ENCODE measurements around the gene GASK1A. TPM values are rescaled to one million over a fixed set of nuclear protein-coding genes. Genes with fewer than 3 reads are reported as not detected.

Gene GASK1A
- total RNA-seq, 1 experiment from 2014 or later, result 1.4 TPM

DNA sequence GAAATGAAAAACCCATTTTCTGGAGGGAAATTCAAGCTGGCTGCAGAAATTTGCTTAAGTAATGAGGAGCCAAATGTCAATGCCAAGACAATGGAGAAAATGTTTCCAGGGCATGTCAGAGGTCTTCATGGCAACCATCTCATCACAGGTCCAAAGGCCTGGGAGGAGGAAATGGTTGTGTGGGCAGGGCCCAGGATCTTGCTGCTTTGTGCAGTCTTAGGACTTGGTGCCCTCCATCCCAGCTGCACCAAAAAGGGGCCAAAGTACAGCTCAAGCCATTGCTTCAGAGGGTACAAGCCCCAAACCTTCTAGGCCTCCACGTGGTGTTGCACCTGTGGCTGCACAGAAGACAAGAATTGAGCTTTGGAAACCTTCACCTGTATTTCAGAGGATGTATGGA is 67.5 kb downstream of the GASK1A start:
- Histone ChIP-seq H3K27ac (ENCODE audit: low read depth, low read length, poor library complexity, severe bottlenecking) (no peak overlapping the region), H3K4me1 (ENCODE audit: insufficient read depth, low read length, poor library complexity, severe bottlenecking) (no peaks in the 10 kb centered on the region), H3K9me3 (ENCODE audit: low read depth, low read length, poor library complexity, severe bottlenecking) (no peaks in the 10 kb centered on the region), H3K36me3 (ENCODE audit: insufficient read depth, low read length, poor library complexity, severe bottlenecking) (no peaks in the 10 kb centered on the region), H3K4me3 (ENCODE audit: low read depth, low read length, poor library complexity, severe bottlenecking) (no peak overlapping the region), H3K27me3 (replicated peaks; ENCODE audit: insufficient read depth, low read depth, low read length, poor library complexity) (no peaks in the 10 kb centered on the region)
- no peak for TF ChIP-seq EZH2 (IDR thresholded peaks at IDR 0.05; ENCODE audit: borderline replicate concordance, low read depth, low read length, poor library complexity, severe bottlenecking)
- TF ChIP-seq, protein P1, sequence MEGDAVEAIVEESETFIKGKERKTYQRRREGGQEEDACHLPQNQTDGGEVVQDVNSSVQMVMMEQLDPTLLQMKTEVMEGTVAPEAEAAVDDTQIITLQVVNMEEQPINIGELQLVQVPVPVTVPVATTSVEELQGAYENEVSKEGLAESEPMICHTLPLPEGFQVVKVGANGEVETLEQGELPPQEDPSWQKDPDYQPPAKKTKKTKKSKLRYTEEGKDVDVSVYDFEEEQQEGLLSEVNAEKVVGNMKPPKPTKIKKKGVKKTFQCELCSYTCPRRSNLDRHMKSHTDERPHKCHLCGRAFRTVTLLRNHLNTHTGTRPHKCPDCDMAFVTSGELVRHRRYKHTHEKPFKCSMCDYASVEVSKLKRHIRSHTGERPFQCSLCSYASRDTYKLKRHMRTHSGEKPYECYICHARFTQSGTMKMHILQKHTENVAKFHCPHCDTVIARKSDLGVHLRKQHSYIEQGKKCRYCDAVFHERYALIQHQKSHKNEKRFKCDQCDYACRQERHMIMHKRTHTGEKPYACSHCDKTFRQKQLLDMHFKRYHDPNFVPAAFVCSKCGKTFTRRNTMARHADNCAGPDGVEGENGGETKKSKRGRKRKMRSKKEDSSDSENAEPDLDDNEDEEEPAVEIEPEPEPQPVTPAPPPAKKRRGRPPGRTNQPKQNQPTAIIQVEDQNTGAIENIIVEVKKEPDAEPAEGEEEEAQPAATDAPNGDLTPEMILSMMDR (conservative IDR thresholded peaks at IDR 0.05; ENCODE audit: low read depth, low read length), result no peak
- BruUV-seq (replicated peaks), result no TSS peak
- intact Hi-C loops (cut with micrococcal nuclease; ENCODE audit: unreplicated experiment), result no loop called here
- no peak for DNase-seq (ENCODE audit: low spot score)
- ChIA-PET CTCF (no interaction called here), POLR2A (ENCODE audit: low non-redundant PET) (no interaction called here)

DNA sequence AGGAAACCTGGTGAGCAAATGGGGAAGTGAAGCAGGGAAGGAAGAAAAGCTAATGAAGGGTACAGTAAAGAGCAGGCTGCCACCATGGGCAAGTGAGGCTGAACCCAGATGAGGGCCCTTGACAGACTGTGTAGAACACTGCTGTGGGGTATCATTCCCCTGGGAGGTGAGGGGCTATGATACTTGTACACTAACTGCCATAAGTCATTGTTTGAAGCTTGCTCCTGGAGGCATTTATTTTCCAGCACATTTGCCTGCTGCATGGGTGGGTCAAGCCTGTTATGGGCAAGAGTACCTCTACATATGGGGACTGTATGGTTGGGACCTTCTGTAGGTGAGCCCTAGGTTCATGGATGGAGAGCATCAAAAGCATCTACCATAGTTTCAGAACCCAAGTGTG is 69.4 kb downstream of the GASK1A start:
- POLR2A ChIA-PET (ENCODE audit: low non-redundant PET), result no interaction called here
- TF ChIP-seq, protein P1 (conservative IDR thresholded peaks at IDR 0.05; ENCODE audit: low read depth, low read length), result no peak
- no peak for TF ChIP-seq EZH2 (IDR thresholded peaks at IDR 0.05; ENCODE audit: borderline replicate concordance, low read depth, low read length, poor library complexity, severe bottlenecking)
- CTCF ChIA-PET, result no interaction called here

DNA sequence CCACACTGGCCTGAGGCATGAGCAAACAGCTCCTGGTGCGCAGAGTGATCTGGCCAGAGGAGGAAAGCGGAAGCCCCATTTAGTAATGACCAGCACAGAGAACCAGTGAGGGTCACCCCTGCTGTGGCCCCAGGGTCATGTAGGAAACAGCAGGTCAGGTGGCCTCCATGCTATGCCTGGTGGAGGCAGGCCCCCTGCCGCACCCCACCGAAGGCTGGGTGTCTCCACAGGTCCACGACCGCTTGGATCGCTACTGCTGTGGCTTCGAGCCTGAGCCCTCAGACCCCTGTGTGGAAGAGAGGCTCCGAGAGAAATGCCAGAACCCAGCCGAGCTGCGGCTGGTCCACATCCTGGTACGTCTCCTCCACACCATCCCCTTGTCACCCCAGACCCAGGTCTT is 74.2 kb downstream of the GASK1A start:
- H3K27me3 ChIP-seq (replicated peaks; ENCODE audit: insufficient read depth, low read depth, low read length, poor library complexity), result no peaks in the 10 kb centered on the region
- TF ChIP-seq, protein P1 (conservative IDR thresholded peaks at IDR 0.05; ENCODE audit: low read depth, low read length), result no peak
- TF ChIP-seq EZH2 (IDR thresholded peaks at IDR 0.05; ENCODE audit: borderline replicate concordance, low read depth, low read length, poor library complexity, severe bottlenecking), result no peak
- intact Hi-C loops (cut with micrococcal nuclease; ENCODE audit: unreplicated experiment), result no loop called here
- no peaks in the 10 kb centered on the region for H3K9me3 ChIP-seq (ENCODE audit: low read depth, low read length, poor library complexity, severe bottlenecking)
- ChIA-PET CTCF (no interaction called here), POLR2A (ENCODE audit: low non-redundant PET) (no interaction called here)
- no peaks in the 10 kb centered on the region for H3K4me1 ChIP-seq (ENCODE audit: insufficient read depth, low read length, poor library complexity, severe bottlenecking)
- H3K36me3 ChIP-seq (ENCODE audit: insufficient read depth, low read length, poor library complexity, severe bottlenecking), result no peaks in the 10 kb centered on the region
- no peak overlapping the region for H3K4me3 ChIP-seq (ENCODE audit: low read depth, low read length, poor library complexity, severe bottlenecking)
- H3K27ac ChIP-seq (ENCODE audit: low read depth, low read length, poor library complexity, severe bottlenecking), result no peak overlapping the region
- no TSS peak for BruUV-seq (replicated peaks)
- no peak for DNase-seq (ENCODE audit: low spot score)

More for the DNA sequence above, 69.4 kb downstream of the GASK1A start:
- DNase-seq (ENCODE audit: low spot score), result no peak
- intact Hi-C loops (cut with micrococcal nuclease; ENCODE audit: unreplicated experiment), result no loop called here
- no peaks in the 10 kb centered on the region for H3K9me3 ChIP-seq (ENCODE audit: low read depth, low read length, poor library complexity, severe bottlenecking)
- H3K36me3 ChIP-seq (ENCODE audit: insufficient read depth, low read length, poor library complexity, severe bottlenecking), result no peaks in the 10 kb centered on the region
- H3K4me3 ChIP-seq (ENCODE audit: low read depth, low read length, poor library complexity, severe bottlenecking), result no peak overlapping the region
- H3K27ac ChIP-seq (ENCODE audit: low read depth, low read length, poor library complexity, severe bottlenecking), result no peak overlapping the region
- H3K27me3 ChIP-seq (replicated peaks; ENCODE audit: insufficient read depth, low read depth, low read length, poor library complexity), result no peaks in the 10 kb centered on the region
- no peaks in the 10 kb centered on the region for H3K4me1 ChIP-seq (ENCODE audit: insufficient read depth, low read length, poor library complexity, severe bottlenecking)
- BruUV-seq (replicated peaks), result no TSS peak

Data from A673 (cell line).